ENCODE data around the gene SSNA1. TPM values are rescaled to one million over a fixed set of nuclear protein-coding genes. Genes with fewer than 3 reads are reported as not detected.

SSNA1 gene
- total RNA-seq, 2 experiments from 2014 or later, result 48.2 to 49.9 TPM

GRCh38 chr9:137166380-137167229 is 21.9 kb upstream of the SSNA1 start:
- Mint-ChIP-seq H3K4me1 (ENCODE audit: low read depth) (peaks cover 1% of the 10 kb centered on the region), H3K4me3 (no peak overlapping the region), H3K36me3 (ENCODE audit: low read depth) (no peaks in the 10 kb centered on the region), H3K9me3 (no peaks in the 10 kb centered on the region), H3K27ac (no peak overlapping the region), H3K27me3 (ENCODE audit: low read depth) (peaks cover 29% of the 10 kb centered on the region)
- DNase-seq, result no peak
- intact Hi-C loops (cut with micrococcal nuclease), result no loop called here
- CTCF ChIA-PET, result no interaction called here

GRCh38 chr9:137167277-137167746 is 21.2 kb upstream of the SSNA1 start:
- CTCF ChIA-PET, result no interaction called here
- Mint-ChIP-seq H3K36me3 (ENCODE audit: low read depth) (no peaks in the 10 kb centered on the region), H3K27me3 (ENCODE audit: low read depth) (peaks cover 26% of the 10 kb centered on the region), H3K9me3 (no peaks in the 10 kb centered on the region), H3K4me3 (no peak overlapping the region), H3K27ac (no peak overlapping the region), H3K4me1 (ENCODE audit: low read depth) (peaks cover 1% of the 10 kb centered on the region)
- DNase-seq, result no peak
- intact Hi-C loops (cut with micrococcal nuclease), result no loop called here

GRCh38 chr9:137167747-137168572 is 20.5 kb upstream of the SSNA1 start:
- peaks cover 26% of the 10 kb centered on the region for H3K27me3 Mint-ChIP-seq (ENCODE audit: low read depth)
- no peaks in the 10 kb centered on the region for H3K9me3 Mint-ChIP-seq
- no peak for DNase-seq
- H3K4me1 Mint-ChIP-seq (ENCODE audit: low read depth), result peaks cover 1% of the 10 kb centered on the region
- intact Hi-C loops (cut with micrococcal nuclease), result no loop called here
- H3K4me3 Mint-ChIP-seq, result no peak overlapping the region
- no peaks in the 10 kb centered on the region for H3K36me3 Mint-ChIP-seq (ENCODE audit: low read depth)
- CTCF ChIA-PET, result no interaction called here
- no peak overlapping the region for H3K27ac Mint-ChIP-seq

GRCh38 chr9:137168573-137168903 is 19.9 kb upstream of the SSNA1 start:
- Mint-ChIP-seq H3K4me3 (no peak overlapping the region), H3K36me3 (ENCODE audit: low read depth) (no peaks in the 10 kb centered on the region), H3K27ac (no peak overlapping the region), H3K9me3 (no peaks in the 10 kb centered on the region), H3K4me1 (ENCODE audit: low read depth) (peaks cover 4% of the 10 kb centered on the region), H3K27me3 (ENCODE audit: low read depth) (peaks cover 27% of the 10 kb centered on the region)
- CTCF ChIA-PET, result no interaction called here
- DNase-seq, result no peak
- intact Hi-C loops (cut with micrococcal nuclease), result no loop called here

- intact Hi-C loops (cut with micrococcal nuclease), result no loop called here
- Mint-ChIP-seq H3K27ac (no peak overlapping the region), H3K36me3 (ENCODE audit: low read depth) (no peaks in the 10 kb centered on the region), H3K4me1 (ENCODE audit: low read depth) (peaks cover 4% of the 10 kb centered on the region), H3K9me3 (no peaks in the 10 kb centered on the region), H3K27me3 (ENCODE audit: low read depth) (peaks cover 25% of the 10 kb centered on the region), H3K4me3 (peak overlapping the region; percentile 45)
- DNase-seq, result no peak
- CTCF ChIA-PET, result no interaction called here
Measured at GRCh38 chr9:137168904-137169856, 19.3 kb upstream of the SSNA1 start.

- intact Hi-C loops (cut with micrococcal nuclease), result loop anchor here (2.0 to 5.0 kb wide), 2 partner anchors 43 to 119 kb away; no protein-coding TSS in a partner anchor
- Mint-ChIP-seq H3K9me3 (no peaks in the 10 kb centered on the region), H3K27ac (no peak within 1 kb of the TSS), H3K36me3 (ENCODE audit: low read depth) (no peaks in the 10 kb centered on the region), H3K4me3 (peak within 1 kb of the TSS; percentile 45), H3K27me3 (ENCODE audit: low read depth) (peaks cover 24% of the 10 kb centered on the region), H3K4me1 (ENCODE audit: low read depth) (peaks cover 7% of the 10 kb centered on the region)
- no peak for DNase-seq
- CTCF ChIA-PET, result no interaction called here
Measured at GRCh38 chr9:137169896-137170358, 18.5 kb upstream of the SSNA1 start, which contains the start of gene LRRC26. Gene LRRC26 (minus strand): TSS chr9:137170051. CDS start chr9:137169943, 108 bp downstream.

- peaks cover 24% of the 10 kb centered on the region for H3K27me3 Mint-ChIP-seq (ENCODE audit: low read depth)
- intact Hi-C loops (cut with micrococcal nuclease), result loop anchor here (2.0 to 5.0 kb wide), 2 partner anchors 43 to 120 kb away; no protein-coding TSS in a partner anchor
Measured at GRCh38 chr9:137170486-137171148, 17.9 kb upstream of the SSNA1 start.

GRCh38 chr9:137171149-137171900 is 17.2 kb upstream of the SSNA1 start:
- no peaks in the 10 kb centered on the region for H3K9me3 Mint-ChIP-seq
- no peak overlapping the region for H3K27ac Mint-ChIP-seq
- intact Hi-C loops (cut with micrococcal nuclease), result loop anchor here (2.0 to 5.0 kb wide), 2 partner anchors 44 to 121 kb away; no protein-coding TSS in a partner anchor
- H3K4me3 Mint-ChIP-seq, result no peak overlapping the region
- H3K27me3 Mint-ChIP-seq (ENCODE audit: low read depth), result peaks cover 24% of the 10 kb centered on the region
- no peaks in the 10 kb centered on the region for H3K36me3 Mint-ChIP-seq (ENCODE audit: low read depth)
- peaks cover 9% of the 10 kb centered on the region for H3K4me1 Mint-ChIP-seq (ENCODE audit: low read depth)
- no peak for DNase-seq
- CTCF ChIA-PET, result interaction anchor here (0.6 to 1.5 kb wide), 4 partner anchors 18 to 249 kb away, joined by 3 to 4 read pairs (median 3); no protein-coding TSS in a partner anchor

More at GRCh38 chr9:137170486-137171148, 17.9 kb upstream of the SSNA1 start:
- H3K36me3 Mint-ChIP-seq (ENCODE audit: low read depth), result no peaks in the 10 kb centered on the region
- CTCF ChIA-PET, result interaction anchor here (0.6 kb wide), 2 partner anchors 43 to 250 kb away, joined by 3 read pairs; no protein-coding TSS in a partner anchor
- no peaks in the 10 kb centered on the region for H3K9me3 Mint-ChIP-seq
- DNase-seq, result no peak
- H3K4me1 Mint-ChIP-seq (ENCODE audit: low read depth), result peaks cover 8% of the 10 kb centered on the region
- H3K27ac Mint-ChIP-seq, result no peak overlapping the region
- no peak overlapping the region for H3K4me3 Mint-ChIP-seq

- intact Hi-C loops (cut with micrococcal nuclease), result loop anchor here (2.0 to 5.0 kb wide), 2 partner anchors 16 to 46 kb away; no protein-coding TSS in a partner anchor
- Mint-ChIP-seq H3K36me3 (ENCODE audit: low read depth) (peaks cover 2% of the 10 kb centered on the region), H3K9me3 (no peaks in the 10 kb centered on the region), H3K4me1 (ENCODE audit: low read depth) (peaks cover 8% of the 10 kb centered on the region), H3K27ac (no peak overlapping the region), H3K27me3 (ENCODE audit: low read depth) (peaks cover 17% of the 10 kb centered on the region), H3K4me3 (no peak overlapping the region)
- CTCF ChIA-PET, result interaction anchor here (1.5 kb wide), 1 partner anchor 63 kb away, joined by 4 read pairs; no protein-coding TSS in a partner anchor
- DNase-seq, result no peak
Measured at GRCh38 chr9:137172901-137173795, 15.3 kb upstream of the SSNA1 start.

All from activated naive CD4-positive, alpha-beta T cell treated with anti-CD3 and anti-CD28 coated beads for 36 hours (primary cell).